NCI-H82 treated with DMSO at 0.1 percent for 48 hours (cell line): ENCODE data around the gene FOSL2.

ENCODE experiments used
- DNase-seq: peaks from one replicate; lab custom pipeline; 2025; ENCODE audit not compliant: unreplicated experiment; lab: John Stamatoyannopoulos, UW

FOSL2 gene

GRCh38 chr2:28411166-28411755 is 18.6 kb downstream of the FOSL2 start:
- no peak for DNase-seq

- no peak for DNase-seq
Measured at GRCh38 chr2:28411956-28412609, 19.4 kb downstream of the FOSL2 start.

- DNase-seq = no peak
Measured at GRCh38 chr2:28412625-28413151, 20.0 kb downstream of the FOSL2 start.

GRCh38 chr2:28413152-28413898 is 20.7 kb downstream of the FOSL2 start:
- no peak for DNase-seq

GRCh38 chr2:28413899-28414295 is 21.2 kb downstream of the FOSL2 start:
- DNase-seq = no peak

GRCh38 chr2:28414583-28414982 is 21.9 kb downstream of the FOSL2 start:
- DNase-seq = no peak

- no peak for DNase-seq
Measured at GRCh38 chr2:28415010-28415409, 22.4 kb downstream of the FOSL2 start.

- no peak for DNase-seq
Measured at GRCh38 chr2:28415715-28416114, 23.1 kb downstream of the FOSL2 start.

- DNase-seq = no peak
Measured at GRCh38 chr2:28419003-28419402, 26.3 kb downstream of the FOSL2 start.

- DNase-seq = no peak
Measured at GRCh38 chr2:28419443-28420270, 27.0 kb downstream of the FOSL2 start.

GRCh38 chr2:28420722-28421121 is 28.1 kb downstream of the FOSL2 start:
- DNase-seq = no peak

GRCh38 chr2:28422908-28423741 is 30.5 kb downstream of the FOSL2 start:
- no peak for DNase-seq

GRCh38 chr2:28423856-28424605 is 31.4 kb downstream of the FOSL2 start:
- no peak for DNase-seq

GRCh38 chr2:28424799-28425463 is 32.3 kb downstream of the FOSL2 start:
- no peak for DNase-seq

GRCh38 chr2:28425464-28425835 is 32.8 kb downstream of the FOSL2 start:
- DNase-seq = no peak

- no peak for DNase-seq
Measured at GRCh38 chr2:28427741-28428415, 35.2 kb downstream of the FOSL2 start.

GRCh38 chr2:28428486-28428885 is 35.8 kb downstream of the FOSL2 start:
- DNase-seq = no peak

- no peak for DNase-seq
Measured at GRCh38 chr2:28429636-28430376, 37.1 kb downstream of the FOSL2 start.
